HG03135 (cell line): ENCODE measurements around the gene DOCK8.

Experiments
- ATAC-seq: cut with Tn5 transposase; IDR thresholded peaks from one replicate; pipeline ENCODE4 v1.9.1; 2021; ENCODE audit warnings: mild to moderate bottlenecking, moderate library complexity; ENCODE audit not compliant: unreplicated experiment

The DOCK8 gene

GRCh38 chr9:453832-454231 is 239.2 kb downstream of the DOCK8 start:
- ATAC-seq: no peak

GRCh38 chr9:456365-456764 is 241.7 kb downstream of the DOCK8 start:
- ATAC-seq: no peak

GRCh38 chr9:458590-458989 is 243.9 kb downstream of the DOCK8 start:
- ATAC-seq: no peak

- no peak for ATAC-seq
These were observed 245.1 kb downstream of the DOCK8 start for GRCh38 chr9:459491-460444.

GRCh38 chr9:462121-462520 is 247.5 kb downstream of the DOCK8 start:
- ATAC-seq: no peak

- no peak for ATAC-seq
These were observed 247.9 kb downstream of the DOCK8 start for GRCh38 chr9:462606-463005.

- no peak for ATAC-seq
These were observed 248.9 kb downstream of the DOCK8 start for GRCh38 chr9:463455-464171.

- no peak for ATAC-seq
These were observed 252.1 kb downstream of the DOCK8 start for GRCh38 chr9:466747-467146.

- no peak for ATAC-seq
These were observed 254.2 kb downstream of the DOCK8 start for GRCh38 chr9:468766-469426.

GRCh38 chr9:469672-470551 is 255.2 kb downstream of the DOCK8 start:
- ATAC-seq: peak; percentile 85

GRCh38 chr9:470552-471194 is 256.0 kb downstream of the DOCK8 start:
- ATAC-seq: peak; percentile 6

GRCh38 chr9:471320-471719 is 256.7 kb downstream of the DOCK8 start:
- no peak for ATAC-seq

- ATAC-seq: no peak
These were observed 257.9 kb downstream of the DOCK8 start for GRCh38 chr9:472479-473075.

- no peak for ATAC-seq
These were observed 262.5 kb downstream of the DOCK8 start for GRCh38 chr9:477193-477592.

GRCh38 chr9:479304-479970 is 264.8 kb downstream of the DOCK8 start:
- ATAC-seq: no peak

- no peak for ATAC-seq
These were observed 265.3 kb downstream of the DOCK8 start for GRCh38 chr9:479971-480350.

- no peak for ATAC-seq
These were observed 268.1 kb downstream of the DOCK8 start for GRCh38 chr9:482739-483138.

GRCh38 chr9:486156-486555 is 271.5 kb downstream of the DOCK8 start:
- no peak for ATAC-seq

- ATAC-seq: no peak
These were observed 272.8 kb downstream of the DOCK8 start for GRCh38 chr9:487429-487828.
